ENCODE data around the gene LIPT2.

The LIPT2 gene

GRCh38 chr11:74468058-74468457 is 25.5 kb downstream of the LIPT2 start:
- H3K27ac ChIP-seq = no peak overlapping the region
- DNase-seq (ENCODE audit: low read depth, low spot score) = no peak

DNA sequence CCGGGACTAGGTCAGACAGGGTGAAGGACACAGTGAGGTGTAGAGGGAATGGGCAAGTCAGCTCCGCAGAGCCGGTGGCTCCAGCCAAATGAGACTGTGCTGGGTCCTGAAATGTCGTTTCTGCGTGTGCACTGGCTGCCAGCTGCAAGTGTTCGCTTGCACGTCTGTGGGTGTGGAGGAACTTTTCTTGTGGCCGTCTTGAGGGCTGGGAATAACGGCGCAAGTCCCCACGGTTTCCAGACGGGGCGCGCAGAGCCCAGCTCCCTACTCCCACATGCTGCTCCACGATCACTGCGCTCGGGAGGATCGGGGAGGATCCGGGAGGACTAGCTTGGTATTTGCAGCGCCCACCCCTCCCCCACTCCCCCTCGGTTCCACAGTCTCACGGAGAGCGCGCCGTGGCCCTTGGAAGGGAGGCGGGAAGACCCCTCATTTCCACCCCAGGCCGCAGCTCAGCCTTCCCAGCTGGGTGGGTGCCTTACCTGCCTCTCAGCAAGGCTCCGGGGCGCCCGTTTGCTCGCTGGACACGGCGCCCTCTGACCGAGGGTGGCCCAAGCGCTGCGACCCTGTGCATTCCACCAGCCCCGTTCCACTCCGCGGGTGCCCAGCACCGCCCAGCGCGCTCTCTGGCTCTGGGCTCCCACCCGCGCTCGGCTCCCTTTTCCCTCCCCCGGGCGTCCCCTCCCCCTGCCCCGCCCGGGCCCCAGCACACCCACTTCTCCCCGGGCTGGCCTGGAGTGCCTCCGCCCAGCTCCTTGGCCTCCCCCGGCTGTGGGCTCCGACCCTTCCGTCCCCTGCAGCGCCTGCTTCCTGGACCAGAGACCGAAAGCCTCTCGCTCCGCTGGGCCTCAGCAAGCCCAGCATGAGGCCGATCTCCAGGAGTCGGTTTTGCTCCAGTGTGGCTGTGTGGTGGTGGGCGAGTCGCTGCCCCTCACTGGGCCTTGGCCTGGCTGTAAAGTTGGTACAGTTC is 26.3 kb downstream of the LIPT2 start, which contains the start of gene KCNE3:
TSS of gene KCNE3 (minus strand) at position 634 of the 970 bp plus-strand sequence. CDS start 9,986 bp downstream, outside the sequence.
- DNase-seq (ENCODE audit: low read depth, low spot score) = no peak
- H3K27ac ChIP-seq = no peak within 1 kb of the TSS

DNA sequence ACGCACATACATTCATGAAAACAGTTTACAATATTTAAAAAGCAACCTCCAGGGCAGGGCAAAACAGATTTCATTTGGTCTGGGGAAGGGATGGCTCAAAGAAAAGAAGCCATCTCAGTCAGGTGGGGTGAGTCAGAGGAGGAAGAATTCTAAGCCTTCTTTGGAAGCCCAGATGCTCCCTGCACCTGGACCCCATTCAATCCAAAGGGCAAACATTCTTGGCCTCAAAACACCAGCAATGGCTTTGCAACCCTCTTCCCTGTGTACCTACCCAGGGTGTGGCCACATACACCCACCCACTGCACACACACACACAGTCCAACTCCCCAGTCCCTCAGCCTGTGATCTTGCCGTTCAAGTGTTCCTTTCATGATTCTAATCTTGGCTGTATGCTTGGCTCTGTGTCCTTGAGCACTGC is 28.2 kb downstream of the LIPT2 start:
- H3K27ac ChIP-seq = no peak overlapping the region
- DNase-seq (ENCODE audit: low read depth, low spot score) = no peak

- no peak overlapping the region for H3K27ac ChIP-seq
- DNase-seq (ENCODE audit: low read depth, low spot score) = no peak
These were observed 28.8 kb downstream of the LIPT2 start for GRCh38 chr11:74464746-74465145.

DNA sequence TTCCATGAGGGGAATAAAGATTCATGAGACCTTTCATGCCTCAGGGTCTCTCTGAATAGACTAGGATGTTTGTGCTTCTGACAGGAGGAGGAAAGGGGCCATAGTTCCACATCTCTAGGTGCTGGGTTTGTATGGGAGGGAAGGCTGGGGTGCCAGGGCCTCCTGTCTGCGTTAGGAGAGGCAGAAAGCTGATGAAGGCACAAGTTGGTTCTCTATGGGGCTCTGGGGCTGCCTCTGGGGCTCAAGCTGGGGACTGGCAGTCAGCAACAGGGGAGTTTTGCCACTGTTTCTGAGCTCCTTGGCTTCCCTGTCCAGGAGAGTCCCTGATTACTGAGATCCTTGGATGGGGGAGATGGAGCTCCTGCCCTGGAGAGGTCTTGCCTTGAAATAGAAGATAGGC is 30.3 kb downstream of the LIPT2 start:
- H3K27ac ChIP-seq = no peak overlapping the region
- DNase-seq (ENCODE audit: low read depth, low spot score) = no peak

DNA sequence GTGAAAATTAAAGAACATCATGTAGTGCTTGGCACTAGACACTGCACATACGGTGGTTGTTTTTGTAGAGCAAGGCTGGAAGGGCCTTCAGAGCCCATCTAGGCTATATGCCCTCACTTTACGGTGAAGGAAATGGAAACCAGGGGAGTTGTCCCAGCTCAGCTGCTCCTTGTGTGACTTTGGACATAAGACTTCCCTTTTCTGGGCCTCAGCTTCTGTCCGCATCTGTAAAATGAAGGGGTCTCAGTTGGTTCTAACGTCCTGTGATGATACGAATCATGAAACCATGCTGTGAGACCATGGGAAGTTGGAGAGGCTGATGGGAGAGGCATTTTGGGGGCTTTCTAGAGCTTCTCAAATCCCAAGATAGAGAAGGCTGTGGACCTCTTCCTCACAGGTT is 30.9 kb downstream of the LIPT2 start:
- H3K27ac ChIP-seq = no peak overlapping the region

GRCh38 chr11:74462009-74462408 is 31.5 kb downstream of the LIPT2 start:
- no peak overlapping the region for H3K27ac ChIP-seq
- no peak for DNase-seq (ENCODE audit: low read depth, low spot score)

More for the DNA sequence above, 30.9 kb downstream of the LIPT2 start:
- no peak for DNase-seq (ENCODE audit: low read depth, low spot score)

DNA sequence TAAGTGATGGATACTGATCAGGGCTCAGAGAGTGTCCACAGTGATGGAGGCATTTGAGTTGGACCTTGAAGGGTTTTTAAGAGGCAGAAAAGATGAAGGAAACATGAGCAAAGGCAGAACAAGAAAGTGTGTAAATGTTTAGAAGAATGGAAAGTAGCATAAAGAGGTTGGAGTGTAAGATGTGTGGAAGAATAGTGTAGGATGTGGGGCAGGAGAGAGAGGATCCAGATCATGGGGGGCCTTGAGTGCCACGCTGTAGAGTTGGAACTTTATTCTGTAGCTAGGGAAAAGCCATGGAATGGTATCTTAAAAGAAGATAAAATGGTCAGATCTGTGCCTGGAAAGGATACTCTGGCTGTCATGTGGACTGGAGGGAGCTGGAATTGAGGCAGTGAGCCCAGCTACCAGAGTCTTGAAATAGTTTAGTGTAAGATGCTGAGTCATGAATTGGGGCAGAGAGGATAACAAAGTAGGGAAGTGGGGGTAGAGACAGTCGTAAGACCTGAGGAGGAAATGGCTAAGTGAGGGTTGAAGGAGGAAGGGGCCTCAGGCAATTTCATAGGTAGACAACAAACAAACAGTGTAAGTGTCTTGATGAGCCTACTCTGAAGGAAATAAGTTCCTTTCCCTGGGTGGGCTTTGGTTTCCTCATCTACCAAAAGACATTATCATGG is 32.9 kb downstream of the LIPT2 start:
- H3K27ac ChIP-seq = no peak overlapping the region
- DNase-seq (ENCODE audit: low read depth, low spot score) = no peak

DNA sequence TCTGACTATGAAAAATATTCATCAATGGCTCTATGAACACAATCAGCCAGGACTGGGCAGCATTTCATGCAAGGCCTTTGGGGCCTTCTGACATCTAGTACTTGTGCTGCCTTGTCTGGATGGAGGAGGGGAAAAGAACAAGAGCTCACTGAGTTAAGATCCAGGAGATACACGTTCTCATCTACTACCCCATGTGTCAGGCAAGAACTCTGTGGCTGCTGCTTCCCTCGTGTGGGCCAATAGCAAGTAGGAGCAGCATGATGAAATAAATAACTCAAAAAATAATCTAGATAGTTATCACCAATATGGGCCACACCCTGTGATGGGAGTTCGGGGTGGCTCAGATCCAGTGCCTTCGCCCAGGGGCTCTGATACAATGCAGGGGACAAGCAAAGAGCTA is 33.5 kb downstream of the LIPT2 start:
- no peak for DNase-seq (ENCODE audit: low read depth, low spot score)
- H3K27ac ChIP-seq = no peak overlapping the region

- DNase-seq (ENCODE audit: low read depth, low spot score) = no peak
- no peak overlapping the region for H3K27ac ChIP-seq
These were observed 33.9 kb downstream of the LIPT2 start for GRCh38 chr11:74459584-74459983.

- DNase-seq (ENCODE audit: low read depth, low spot score) = no peak
- no peak overlapping the region for H3K27ac ChIP-seq
These were observed 36.2 kb downstream of the LIPT2 start for GRCh38 chr11:74457356-74457755.

GRCh38 chr11:74453373-74453975 is 40.0 kb downstream of the LIPT2 start:
- H3K27ac ChIP-seq = no peak overlapping the region
- DNase-seq (ENCODE audit: low read depth, low spot score) = no peak

- no peak overlapping the region for H3K27ac ChIP-seq
- DNase-seq (ENCODE audit: low read depth, low spot score) = no peak
These were observed 41.2 kb downstream of the LIPT2 start for GRCh38 chr11:74452366-74452765.

- H3K27ac ChIP-seq = no peak overlapping the region
- no peak for DNase-seq (ENCODE audit: low read depth, low spot score)
These were observed 43.2 kb downstream of the LIPT2 start for GRCh38 chr11:74450318-74450717.

GRCh38 chr11:74449369-74449931 is 44.1 kb downstream of the LIPT2 start:
- H3K27ac ChIP-seq = no peak overlapping the region
- DNase-seq (ENCODE audit: low read depth, low spot score) = no peak

GRCh38 chr11:74447720-74448119 is 45.8 kb downstream of the LIPT2 start:
- no peak for DNase-seq (ENCODE audit: low read depth, low spot score)
- no peak overlapping the region for H3K27ac ChIP-seq

GRCh38 chr11:74446532-74446938 is 47.0 kb downstream of the LIPT2 start:
- no peak for DNase-seq (ENCODE audit: low read depth, low spot score)
- H3K27ac ChIP-seq = no peak overlapping the region

- no peak overlapping the region for H3K27ac ChIP-seq
- DNase-seq (ENCODE audit: low read depth, low spot score) = no peak
These were observed 49.2 kb downstream of the LIPT2 start for GRCh38 chr11:74444173-74444826.

GRCh38 chr11:74443071-74443864 is 50.3 kb downstream of the LIPT2 start:
- no peak for DNase-seq (ENCODE audit: low read depth, low spot score)
- H3K27ac ChIP-seq = no peak overlapping the region
